Right ventricle myocardium superior (tissue), 1 donor: ENCODE data around the gene RGS7. TPM values are rescaled to one million over a fixed set of nuclear protein-coding genes. Genes with fewer than 3 reads are reported as not detected.
"Not testable (repeated sequence)": the region's sequence is repeated elsewhere in the genome, so short reads cannot be mapped to it uniquely, and the experiment has no call there.

Source experiments
- ATAC-seq: fragments of 200-7000 bp; cut with Tn5 transposase; one replicate; pipeline ENCODE4 v1.9.1; 2020; ENCODE audit warnings: mild to moderate bottlenecking; ENCODE audit not compliant: poor library complexity
- DNase-seq: peaks from one replicate; pipeline ENCODE4 v3.0.0-alpha.2; 2020
- intact Hi-C: fragments of 100-400 bp; cut with DNase I; formaldehyde crosslinking; loops from one replicate; pipeline ENCODE4 v1.11.2; 2022
- total RNA-seq: library from RNA; stranded (reverse); fragmentation: NEBNext Ultra II Directional; extraction: Animal tissue kit (Norgen Biotek cat#: 25700); gene quantifications from one replicate; pipeline ENCODE4 v1.2.1, GENCODE V29; 2021
- donor health status: DM: no; HTN: yes; CAD: no; lungs with severe emphysema.

Gene RGS7
- total RNA-seq, 1 donor from 2014 or later: not detected

- intact Hi-C loops: no loop called here
- ATAC-seq (no peak), DNase-seq (no peak)
Observed at GRCh38 chr1:241114699-241115233, 242.2 kb downstream of the RGS7 start.

GRCh38 chr1:241113557-241113956, 243.4 kb downstream of the RGS7 start:
- ATAC-seq (no peak), DNase-seq (no peak)
- intact Hi-C loops: no loop called here

- intact Hi-C loops: no loop called here
- no peak for ATAC-seq
- no peak for DNase-seq
Observed at GRCh38 chr1:241109039-241109438, 248.0 kb downstream of the RGS7 start.

- DNase-seq (no peak), ATAC-seq (no peak)
- intact Hi-C loops: no loop called here
Observed at GRCh38 chr1:241105147-241105546, 251.9 kb downstream of the RGS7 start.

GRCh38 chr1:241102664-241103063, 254.3 kb downstream of the RGS7 start:
- ATAC-seq (no peak), DNase-seq (no peak)

DNA sequence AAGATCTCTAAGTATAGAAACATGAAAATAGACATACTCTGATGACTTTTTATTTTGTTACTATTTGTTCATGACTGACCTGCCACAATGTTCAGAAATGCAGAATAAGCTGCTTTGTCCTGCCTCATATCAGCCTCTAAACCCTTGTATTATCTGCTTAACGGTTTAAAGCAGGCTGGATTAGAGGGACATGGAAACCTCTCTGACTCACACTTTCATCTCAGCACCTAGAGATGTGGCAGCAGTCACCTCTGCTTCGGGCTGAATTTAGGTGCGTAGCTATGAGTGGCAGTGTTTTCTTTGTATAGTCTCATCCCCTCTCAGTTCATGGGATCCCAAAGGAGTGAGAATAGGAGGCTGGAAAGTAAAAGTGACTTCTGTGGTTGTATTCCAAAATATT, 255.4 kb downstream of the RGS7 start:
- no peak for DNase-seq
- no peak for ATAC-seq
- intact Hi-C loops: no loop called here

More at GRCh38 chr1:241102664-241103063, 254.3 kb downstream of the RGS7 start:
- intact Hi-C loops: no loop called here

DNA sequence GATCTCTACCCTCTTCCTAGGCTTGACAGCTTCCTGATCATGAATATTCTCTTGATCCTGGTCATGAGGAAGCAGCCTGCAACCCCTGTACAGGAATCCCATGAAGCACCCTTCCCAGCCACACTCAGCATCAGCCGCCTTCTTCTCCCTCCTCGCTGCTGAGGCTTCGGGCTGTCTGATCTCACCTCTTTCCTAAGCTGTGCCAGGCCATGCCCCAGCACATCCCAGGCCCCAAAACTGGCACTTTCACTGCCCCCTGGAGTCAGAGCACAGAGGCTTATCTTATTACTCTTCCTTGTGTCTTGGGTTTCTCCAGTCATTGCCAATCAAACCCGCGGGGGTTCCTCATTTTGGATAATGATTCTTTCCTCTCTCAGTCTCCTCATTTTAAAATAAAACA, 259.5 kb downstream of the RGS7 start:
- intact Hi-C loops: no loop called here
- DNase-seq: no peak
- no peak for ATAC-seq

GRCh38 chr1:241096982-241097381, 260.0 kb downstream of the RGS7 start:
- intact Hi-C loops: no loop called here
- ATAC-seq: no peak
- DNase-seq: no peak

DNA sequence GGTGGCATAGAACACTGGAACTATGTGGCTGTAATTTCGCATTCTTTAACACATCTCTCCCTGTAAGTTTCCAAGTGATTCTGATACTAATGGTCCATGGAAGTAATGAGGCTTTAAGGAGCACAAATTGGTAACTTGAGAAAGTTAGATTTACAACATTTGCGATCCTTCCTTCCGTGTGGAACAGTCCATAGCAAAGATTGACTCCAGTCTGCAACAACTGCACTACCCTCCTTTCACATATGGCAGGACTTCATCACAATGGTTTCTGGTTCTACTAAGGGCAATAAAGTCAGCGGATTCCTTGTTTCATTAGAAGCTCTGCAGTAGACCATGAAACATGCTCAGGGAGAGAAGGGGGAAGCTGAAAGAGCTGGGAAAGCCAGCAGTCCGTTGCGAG, 261.2 kb downstream of the RGS7 start:
- no peak for DNase-seq
- ATAC-seq: no peak
- intact Hi-C loops: no loop called here

DNA sequence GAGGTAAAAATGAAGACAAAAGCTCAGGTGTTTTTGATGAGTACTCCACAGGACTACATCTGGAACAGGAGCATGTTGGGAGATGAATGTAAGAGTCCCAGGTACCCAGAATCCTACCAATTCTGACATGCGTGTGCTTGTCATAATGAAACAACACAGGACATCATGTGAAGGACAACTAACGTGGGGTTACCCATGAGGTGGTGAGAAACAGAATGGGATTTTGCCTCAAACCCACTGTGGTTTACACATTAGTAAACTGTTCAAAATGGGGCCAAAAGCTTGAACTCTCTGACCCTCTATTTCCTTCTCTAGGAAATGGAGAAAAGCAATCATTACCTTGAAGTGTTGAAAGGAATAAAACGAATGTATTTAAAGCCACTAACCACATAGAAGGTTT, 266.2 kb downstream of the RGS7 start:
- intact Hi-C loops: no loop called here
- DNase-seq (no peak), ATAC-seq (no peak)

DNA sequence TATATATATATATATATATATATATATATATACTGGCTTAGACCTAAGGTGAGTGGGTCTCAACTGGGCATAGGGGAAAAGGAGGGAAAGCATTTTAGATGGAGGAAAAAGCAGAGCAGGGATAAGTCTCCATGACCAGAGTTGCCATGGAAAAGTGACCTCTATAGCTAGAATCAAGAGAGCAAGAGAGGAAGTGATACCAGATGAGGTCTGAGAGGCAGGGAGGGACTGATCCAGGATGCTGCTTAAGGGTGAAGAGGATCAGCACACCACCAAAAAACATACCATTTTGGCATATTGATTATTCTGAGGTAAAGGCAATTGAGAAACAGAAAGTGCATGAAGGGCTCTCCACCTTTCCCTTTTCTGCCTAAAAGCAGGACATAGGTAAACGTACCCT, 267.9 kb downstream of the RGS7 start:
- ATAC-seq, intact Hi-C loops: not testable (repeated sequence)

DNA sequence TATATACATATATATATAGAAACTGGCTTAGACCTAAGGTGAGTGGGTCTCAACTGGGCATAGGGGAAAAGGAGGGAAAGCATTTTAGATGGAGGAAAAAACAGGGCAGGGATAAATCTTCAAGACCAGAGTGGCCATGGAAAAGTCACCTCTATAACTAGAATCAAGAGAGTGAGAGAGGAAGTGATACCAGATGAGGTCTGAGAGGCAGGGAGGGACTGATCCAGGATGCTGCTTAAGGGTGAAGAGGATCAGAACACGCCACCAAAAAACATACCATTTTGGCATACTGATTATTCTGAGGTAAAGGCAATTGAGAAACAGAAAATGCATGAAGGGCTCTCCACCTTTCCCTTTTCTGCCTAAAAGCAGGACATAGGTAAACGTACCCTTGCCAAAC, 268.9 kb downstream of the RGS7 start:
- ATAC-seq, intact Hi-C loops, DNase-seq: not testable (repeated sequence)

More for the DNA sequence above, 267.9 kb downstream of the RGS7 start:
- DNase-seq: not testable (repeated sequence)

DNA sequence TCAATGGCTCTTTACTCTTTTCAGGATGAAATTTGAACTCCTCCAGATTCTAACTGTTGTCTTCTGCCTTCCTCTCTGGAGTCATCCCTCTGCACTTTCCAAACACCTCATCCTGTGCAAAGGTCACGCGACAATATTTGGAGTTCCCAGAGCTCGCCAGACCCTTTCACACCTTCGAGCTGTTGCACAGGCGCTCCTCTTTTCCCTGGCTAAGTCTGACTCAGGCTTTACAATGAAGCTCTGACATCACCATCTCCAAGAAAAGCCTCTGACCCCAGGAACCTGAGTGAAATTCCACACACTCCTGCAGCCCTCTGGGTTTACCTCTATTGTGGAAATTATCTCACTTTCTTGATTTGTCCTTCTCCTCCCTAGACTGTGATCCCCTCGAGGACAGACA, 270.3 kb downstream of the RGS7 start:
- DNase-seq: no peak
- ATAC-seq: no peak
- intact Hi-C loops: no loop called here

DNA sequence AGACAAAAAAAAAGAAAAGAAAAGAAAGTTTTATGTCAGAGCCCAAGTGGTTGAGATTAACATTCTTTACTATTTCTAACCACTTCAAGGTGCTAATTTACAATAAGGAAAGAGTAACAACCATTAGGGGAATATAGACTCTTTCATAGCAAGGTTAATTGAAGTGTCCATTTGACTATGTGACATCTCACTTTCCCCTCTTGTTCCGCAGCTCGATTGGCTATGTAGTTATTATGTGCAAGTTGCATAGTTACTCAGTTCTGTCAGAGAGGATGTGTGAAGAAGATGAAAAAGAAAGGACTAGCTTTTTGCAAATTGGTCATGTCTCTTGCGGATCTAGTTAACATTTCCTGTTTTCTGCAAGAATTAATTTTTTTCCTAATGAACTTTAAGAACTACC, 273.7 kb downstream of the RGS7 start:
- ATAC-seq: no peak
- DNase-seq: no peak
- intact Hi-C loops: no loop called here

DNA sequence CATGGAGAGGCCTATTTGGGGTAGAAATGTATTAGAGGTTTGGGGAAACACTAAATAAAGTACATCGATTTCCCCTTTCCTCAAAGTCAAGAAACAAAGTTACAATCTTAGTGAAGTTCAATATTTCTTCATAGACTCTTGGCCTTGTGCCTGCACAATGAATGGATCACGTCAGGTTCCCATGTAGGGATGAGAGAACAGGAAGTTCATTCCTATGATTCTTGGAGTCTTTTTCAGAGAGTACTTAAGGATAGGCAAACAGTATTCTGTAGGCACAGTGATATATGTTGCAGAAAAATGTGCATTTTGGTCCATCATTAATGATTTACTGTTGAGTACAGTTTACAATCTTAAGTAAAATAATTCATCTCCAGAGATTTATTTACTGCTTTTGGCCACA, 275.5 kb downstream of the RGS7 start:
- ATAC-seq (no peak), DNase-seq (no peak)
- intact Hi-C loops: no loop called here

DNA sequence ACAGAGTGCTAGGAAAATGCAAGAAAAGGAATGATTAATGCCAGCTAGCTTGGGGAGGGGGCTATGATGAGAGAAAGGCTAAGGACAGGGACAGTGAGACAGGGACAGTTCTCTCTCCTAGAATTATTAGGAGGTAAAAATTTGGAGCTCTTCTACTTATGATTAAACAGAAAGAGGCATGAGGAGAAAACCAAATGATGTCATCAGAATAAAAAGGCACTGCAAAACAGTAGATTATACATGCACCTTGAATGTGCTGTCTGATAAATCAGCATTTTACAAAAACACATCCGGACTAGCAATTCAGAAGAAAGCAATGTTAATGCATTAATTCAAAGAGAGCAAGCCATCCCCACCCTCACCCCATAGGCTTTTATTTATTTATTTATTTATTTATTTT, 277.5 kb downstream of the RGS7 start:
- ATAC-seq: no peak
- no peak for DNase-seq
- intact Hi-C loops: no loop called here

DNA sequence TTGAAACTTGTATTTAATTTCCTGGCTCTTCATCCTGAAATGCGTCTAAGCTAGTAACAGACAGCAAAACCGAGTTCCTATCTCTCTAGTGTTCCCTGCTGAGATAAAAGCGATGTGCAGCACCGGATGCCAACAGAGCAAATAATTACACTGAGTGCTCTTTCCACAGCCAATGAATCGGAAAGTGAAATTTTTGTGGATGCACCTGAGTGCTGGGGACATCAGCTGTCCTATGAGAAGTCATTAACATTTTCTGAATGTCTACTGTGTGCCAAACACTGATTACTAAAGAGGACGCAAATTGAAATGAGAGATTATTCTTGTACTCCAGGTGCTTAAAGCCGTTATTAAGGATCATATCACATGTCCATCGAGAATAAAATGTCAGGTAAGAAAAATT, 278.0 kb downstream of the RGS7 start:
- intact Hi-C loops: no loop called here
- ATAC-seq (no peak), DNase-seq (no peak)

DNA sequence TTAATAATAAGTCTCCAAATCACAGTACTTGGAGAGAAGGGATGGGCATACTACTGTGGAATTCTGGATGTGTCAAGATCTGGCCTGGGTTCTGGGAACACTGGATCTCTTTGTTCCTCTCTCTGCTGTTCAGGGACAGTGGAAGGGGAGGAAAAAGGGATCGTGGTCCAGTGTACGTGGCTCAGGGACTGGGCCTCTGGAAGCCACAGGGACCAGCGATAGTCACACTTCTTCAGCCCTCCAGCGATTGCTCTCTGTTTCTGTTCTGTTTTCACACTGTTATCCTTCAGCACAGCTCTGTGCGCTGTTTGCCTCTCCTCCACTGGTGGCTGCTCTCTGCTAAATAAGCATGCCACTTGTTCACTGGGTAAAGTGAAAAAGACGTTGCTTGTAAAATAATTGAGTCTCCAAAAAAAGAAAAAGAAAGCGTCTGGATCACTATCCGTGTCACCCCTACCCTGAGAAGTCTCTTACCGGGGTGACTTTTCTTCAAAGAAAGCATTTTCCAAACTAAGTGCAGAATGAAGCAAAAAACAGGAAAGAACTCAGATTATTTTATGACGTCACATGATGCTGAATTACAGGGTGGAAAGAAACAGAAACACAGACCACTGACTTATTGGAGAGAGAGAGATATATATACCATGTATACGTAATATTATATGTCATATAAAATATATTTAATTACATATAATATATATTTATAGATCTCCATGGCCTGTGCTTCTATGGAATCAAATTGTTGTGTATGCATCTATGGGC, 279.4 kb downstream of the RGS7 start:
- intact Hi-C loops: no loop called here
- no peak for ATAC-seq
- DNase-seq: no peak

GRCh38 chr1:241074507-241074906, 282.5 kb downstream of the RGS7 start:
- DNase-seq (no peak), ATAC-seq (no peak)
- intact Hi-C loops: no loop called here

DNA sequence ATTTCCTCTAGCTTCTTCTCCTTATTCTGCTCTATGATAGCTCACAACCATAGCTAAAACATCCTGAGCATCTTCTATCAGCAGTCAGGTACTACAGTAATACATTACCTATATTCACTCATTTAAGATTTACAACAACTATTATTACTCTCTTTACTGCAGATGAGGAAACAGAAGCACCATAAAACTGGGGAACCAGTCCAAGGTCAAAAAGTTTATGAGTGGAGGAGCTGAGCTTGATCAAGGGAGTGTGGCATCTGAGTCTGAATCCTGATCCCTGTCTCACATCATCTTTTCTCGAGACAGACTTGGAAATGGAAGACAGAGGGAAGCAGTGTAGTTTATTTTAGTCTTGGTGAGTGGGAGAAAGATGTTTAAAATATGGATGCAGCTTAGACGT, 288.6 kb downstream of the RGS7 start:
- DNase-seq (no peak), ATAC-seq (no peak)
- intact Hi-C loops: no loop called here

DNA sequence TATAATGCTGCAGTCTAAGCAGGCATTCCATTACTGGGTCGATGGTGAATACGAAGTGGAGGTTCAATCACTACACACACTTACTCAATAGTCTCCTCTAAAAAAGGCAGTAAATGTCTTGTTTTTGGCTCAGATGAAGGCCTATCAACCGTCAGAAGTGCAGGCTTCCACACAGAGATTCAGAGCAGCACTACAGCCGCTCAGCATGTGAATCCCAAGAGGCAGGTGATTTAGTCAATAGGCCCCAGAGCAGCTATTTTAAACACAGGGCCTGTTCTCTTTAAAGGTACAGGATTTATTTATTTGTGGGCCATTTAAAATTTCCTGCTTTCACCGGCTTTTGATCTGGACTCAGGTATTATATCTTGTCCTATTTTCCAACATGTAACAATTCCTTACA, 293.7 kb downstream of the RGS7 start:
- intact Hi-C loops: no loop called here
- DNase-seq (no peak), ATAC-seq (no peak)
